Activated gamma-delta T cell treated with anti-CD3 and anti-CD28 coated beads, Interleukin-2, amount 50 U/mL, for 16 hours (primary cell): Measurements from ENCODE around the gene SEPTIN3.
"Not testable (repeated sequence)": the region's sequence is repeated elsewhere in the genome, so short reads cannot be mapped to it uniquely, and the experiment has no call there.

Source experiments
- DNase-seq: peaks from one replicate; pipeline ENCODE4 v3.0.0-alpha.2; 2020; ENCODE audit warnings: low read depth

SEPTIN3 gene

GRCh38 chr22:41940832-41941765 is 28.1 kb upstream of the SEPTIN3 start:
- peak; percentile 77 for DNase-seq

GRCh38 chr22:41943661-41944209 is 25.5 kb upstream of the SEPTIN3 start:
- no peak for DNase-seq

- peak; percentile 81 for DNase-seq
Observed at GRCh38 chr22:41946629-41947423, 22.4 kb upstream of the SEPTIN3 start, which contains the start of gene CENPM. TSS of gene CENPM (minus strand) at chr22:41947152. CDS start at chr22:41947076, 76 bp downstream.

- no peak for DNase-seq
Observed at GRCh38 chr22:41947424-41948080, 21.7 kb upstream of the SEPTIN3 start.

GRCh38 chr22:41948142-41948541 is 21.1 kb upstream of the SEPTIN3 start:
- no peak for DNase-seq

GRCh38 chr22:41948928-41949296 is 20.3 kb upstream of the SEPTIN3 start:
- DNase-seq, result not testable (repeated sequence)

- DNase-seq, result no peak
Observed at GRCh38 chr22:41949297-41949965, 19.8 kb upstream of the SEPTIN3 start.

- no peak for DNase-seq
Observed at GRCh38 chr22:41951898-41952474, 17.3 kb upstream of the SEPTIN3 start, which contains the start of gene SMIM45. TSS of gene SMIM45 (plus strand) at chr22:41952150.

- DNase-seq, result no peak
Observed at GRCh38 chr22:41952713-41953112, 16.5 kb upstream of the SEPTIN3 start.

- no peak for DNase-seq
Observed at GRCh38 chr22:41957941-41958556, 11.2 kb upstream of the SEPTIN3 start.

GRCh38 chr22:41963453-41964111 is 5.7 kb upstream of the SEPTIN3 start:
- DNase-seq, result no peak

GRCh38 chr22:41964112-41964491 is 5.1 kb upstream of the SEPTIN3 start:
- no peak for DNase-seq

GRCh38 chr22:41966225-41966606 is 3.0 kb upstream of the SEPTIN3 start:
- no peak for DNase-seq

GRCh38 chr22:41966607-41967240 is 2.5 kb upstream of the SEPTIN3 start:
- DNase-seq, result no peak

- no peak for DNase-seq
Observed at GRCh38 chr22:41968601-41969000, 642 bp upstream of the SEPTIN3 start.

- no peak for DNase-seq
Observed at GRCh38 chr22:41970601-41971000, 1.4 kb downstream of the SEPTIN3 start.

- DNase-seq, result no peak
Observed at GRCh38 chr22:41971431-41971830, 2.2 kb downstream of the SEPTIN3 start.

- no peak for DNase-seq
Observed at GRCh38 chr22:41974691-41975290, 5.5 kb downstream of the SEPTIN3 start.
